ENCODE results near the gene TPP2. TPM values are rescaled to one million over a fixed set of nuclear protein-coding genes. Genes with fewer than 3 reads are reported as not detected.

Gene TPP2
- total RNA-seq, 1 donor from 2014 or later = 40.5 TPM

GRCh38 chr13:102692491-102692826 lies 95.7 kb downstream of the TPP2 start:
- DNase-seq (ENCODE audit: low read depth, low spot score) = no peak

GRCh38 chr13:102693250-102693649 lies 96.5 kb downstream of the TPP2 start:
- no peak for DNase-seq (ENCODE audit: low read depth, low spot score)

- DNase-seq (ENCODE audit: low read depth, low spot score) = no peak
Measured at GRCh38 chr13:102693776-102694175, 97.0 kb downstream of the TPP2 start.

GRCh38 chr13:102694937-102695336 lies 98.2 kb downstream of the TPP2 start, which contains the start of gene METTL21C:
Gene METTL21C, minus strand, starts transcription at chr13:102695044. Its CDS starts 546 bp downstream, at chr13:102694498.
- DNase-seq (ENCODE audit: low read depth, low spot score) = no peak

DNA sequence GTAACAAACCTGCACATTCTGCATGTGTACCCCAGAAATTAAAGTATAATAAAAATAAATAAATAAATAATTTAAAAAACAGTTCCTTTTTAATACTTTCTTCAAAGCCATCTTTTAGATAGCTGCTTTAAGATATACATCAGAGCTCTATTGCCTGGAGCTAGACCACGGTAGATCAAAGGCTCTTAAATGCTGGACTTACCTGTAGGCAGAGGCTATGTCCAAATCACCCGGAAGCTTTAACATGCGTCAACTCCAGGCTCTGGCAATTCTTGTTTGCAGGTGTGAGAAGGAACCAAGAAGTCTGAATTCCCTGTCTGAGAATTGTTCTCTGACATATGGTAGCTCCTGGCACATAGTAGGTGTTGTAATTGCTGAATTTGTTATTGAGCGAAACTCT lies 99.7 kb downstream of the TPP2 start:
- no peak for DNase-seq (ENCODE audit: low read depth, low spot score)

- no peak for DNase-seq (ENCODE audit: low read depth, low spot score)
Measured at GRCh38 chr13:102697264-102697663, 100.5 kb downstream of the TPP2 start.

DNA sequence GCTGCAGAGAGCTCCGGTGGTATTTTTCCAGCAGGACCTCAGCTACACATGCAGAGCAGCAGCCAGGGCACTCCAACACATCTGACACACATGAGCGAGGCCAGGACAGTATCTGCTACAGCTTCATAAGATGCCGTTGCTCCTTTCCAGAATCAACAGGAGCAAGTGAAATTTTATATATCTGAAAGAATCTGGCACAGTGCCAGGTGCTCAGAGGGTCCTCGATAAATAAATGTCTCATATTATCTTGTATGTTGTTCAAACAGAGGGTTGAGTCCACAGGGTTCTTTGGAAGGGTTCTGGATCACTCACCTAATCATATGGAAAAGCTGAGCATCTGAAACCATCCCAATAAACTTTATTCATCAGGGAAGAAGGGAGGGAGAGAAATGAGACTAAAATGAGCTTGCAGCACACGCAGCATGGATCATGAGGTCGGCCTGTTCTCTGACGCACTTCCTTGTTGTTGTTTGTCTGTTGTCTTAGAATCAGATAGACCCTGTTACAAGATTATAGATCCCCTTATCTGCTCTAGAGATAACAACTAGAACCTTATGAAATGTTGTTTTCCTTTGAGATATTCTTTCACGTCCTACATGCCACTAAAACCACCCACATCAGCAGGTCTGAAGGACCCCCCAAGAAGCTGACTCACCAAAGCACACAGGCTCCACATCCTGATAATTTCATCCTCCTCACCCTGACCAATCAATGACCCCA lies 101.3 kb downstream of the TPP2 start:
- no peak for DNase-seq (ENCODE audit: low read depth, low spot score)

- no peak for DNase-seq (ENCODE audit: low read depth, low spot score)
Measured at GRCh38 chr13:102698649-102698980, 101.8 kb downstream of the TPP2 start.

GRCh38 chr13:102699504-102699903 lies 102.7 kb downstream of the TPP2 start:
- no peak for DNase-seq (ENCODE audit: low read depth, low spot score)

DNA sequence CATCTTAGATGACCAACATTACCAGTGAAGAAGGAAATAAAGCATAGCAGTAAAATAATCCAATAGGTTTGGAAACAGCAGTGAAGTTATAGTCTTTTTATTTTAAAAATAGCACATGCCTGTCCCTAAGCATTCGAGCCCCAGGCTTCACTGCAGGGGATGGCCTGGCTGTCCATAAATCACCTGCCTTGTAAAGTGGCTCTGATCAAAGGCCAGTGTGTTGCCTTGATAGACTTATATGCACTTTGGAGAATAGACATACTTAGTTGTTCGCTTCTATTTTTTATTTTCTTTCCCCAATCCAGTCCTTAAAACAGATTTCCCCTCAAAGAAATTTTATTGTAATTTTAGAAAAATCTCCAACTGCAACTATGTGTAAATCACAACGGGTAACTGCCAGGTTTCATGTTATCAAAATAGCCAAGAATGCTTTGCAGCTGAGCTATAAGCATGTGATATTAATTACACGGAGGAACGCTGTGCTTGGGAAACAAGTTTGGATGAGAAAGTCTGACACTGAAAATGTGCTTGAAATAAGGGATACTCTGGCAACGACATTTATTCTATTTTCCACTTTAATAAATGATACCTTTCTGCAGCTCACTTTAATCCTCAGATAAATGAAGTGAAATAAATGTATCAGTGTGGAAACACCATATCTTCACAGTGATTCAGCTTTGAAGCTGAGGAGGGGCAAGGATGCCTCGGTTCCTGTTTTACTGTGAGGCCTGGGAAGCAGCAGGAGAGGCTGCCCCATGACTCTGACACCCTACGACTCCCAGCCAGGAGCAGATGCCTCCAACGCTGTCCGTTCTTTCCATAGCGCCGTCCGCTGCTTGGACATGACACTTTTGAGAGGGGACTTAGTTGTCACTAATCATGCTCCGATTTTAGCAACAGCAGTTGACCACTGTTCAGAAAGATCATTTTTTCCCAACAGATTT lies 103.6 kb downstream of the TPP2 start:
- DNase-seq (ENCODE audit: low read depth, low spot score) = no peak

DNA sequence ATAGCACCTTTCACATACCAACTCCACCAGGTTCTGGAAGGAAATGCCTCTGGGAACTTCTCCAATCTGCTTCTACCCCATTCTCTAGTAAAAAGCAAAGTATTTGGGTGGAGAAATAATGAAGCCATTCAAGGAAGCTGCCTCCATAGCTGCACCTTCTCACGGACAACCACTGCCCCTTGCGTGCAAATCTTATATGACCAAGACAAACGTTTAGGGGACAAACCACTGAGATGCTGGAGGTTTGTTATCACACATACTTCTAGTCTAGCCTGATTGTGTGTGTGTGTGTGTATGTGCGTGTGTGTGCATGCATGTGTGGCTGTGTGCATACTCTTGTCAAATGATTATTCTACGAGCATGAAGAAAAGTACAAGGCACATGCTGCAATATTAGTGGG lies 104.5 kb downstream of the TPP2 start:
- DNase-seq (ENCODE audit: low read depth, low spot score) = no peak

DNA sequence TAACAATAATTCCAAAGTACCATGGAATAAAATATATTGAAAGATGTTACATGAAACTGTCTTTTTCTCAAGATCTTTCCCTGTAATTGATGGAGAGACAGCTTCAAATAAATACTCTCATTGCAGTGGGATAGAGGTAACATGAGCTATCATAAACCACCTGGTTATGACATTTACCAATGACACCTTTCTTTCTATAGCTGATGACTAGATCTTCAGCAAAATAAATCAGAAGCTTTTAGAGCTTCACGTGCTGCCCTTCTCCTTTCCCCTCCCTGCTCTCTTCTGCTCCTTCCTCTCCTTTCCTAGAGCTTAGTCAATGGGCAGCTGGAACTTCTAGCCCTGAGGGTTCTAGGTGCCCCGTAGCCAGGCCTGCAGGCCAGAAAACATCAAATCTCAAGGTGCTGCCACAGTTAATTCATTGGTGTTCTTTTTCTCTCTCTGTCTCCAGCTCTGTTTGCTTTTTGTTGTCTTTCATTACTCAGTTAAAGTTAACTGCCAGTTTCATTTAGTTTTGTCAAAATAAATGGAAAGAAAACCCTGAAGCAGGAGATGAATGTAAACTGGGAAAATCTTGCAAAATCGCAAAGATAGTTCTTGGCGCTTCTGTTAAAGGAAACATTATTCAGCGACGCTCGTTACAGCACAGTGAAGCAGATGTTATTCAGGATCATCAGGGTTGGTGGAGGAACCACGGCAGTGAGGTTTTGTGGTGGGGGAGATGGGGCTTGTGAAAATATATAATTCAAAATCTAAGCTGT lies 106.4 kb downstream of the TPP2 start:
- no peak for DNase-seq (ENCODE audit: low read depth, low spot score)

- DNase-seq (ENCODE audit: low read depth, low spot score) = peak; percentile 27
Measured at GRCh38 chr13:102703726-102704035, 106.9 kb downstream of the TPP2 start.

GRCh38 chr13:102704238-102705058 lies 107.7 kb downstream of the TPP2 start:
- DNase-seq (ENCODE audit: low read depth, low spot score) = no peak

GRCh38 chr13:102707467-102707866 lies 110.7 kb downstream of the TPP2 start:
- DNase-seq (ENCODE audit: low read depth, low spot score) = peak; percentile 88

- DNase-seq (ENCODE audit: low read depth, low spot score) = no peak
Measured at GRCh38 chr13:102708211-102708610, 111.4 kb downstream of the TPP2 start.

GRCh38 chr13:102708991-102709390 lies 112.2 kb downstream of the TPP2 start:
- no peak for DNase-seq (ENCODE audit: low read depth, low spot score)

DNA sequence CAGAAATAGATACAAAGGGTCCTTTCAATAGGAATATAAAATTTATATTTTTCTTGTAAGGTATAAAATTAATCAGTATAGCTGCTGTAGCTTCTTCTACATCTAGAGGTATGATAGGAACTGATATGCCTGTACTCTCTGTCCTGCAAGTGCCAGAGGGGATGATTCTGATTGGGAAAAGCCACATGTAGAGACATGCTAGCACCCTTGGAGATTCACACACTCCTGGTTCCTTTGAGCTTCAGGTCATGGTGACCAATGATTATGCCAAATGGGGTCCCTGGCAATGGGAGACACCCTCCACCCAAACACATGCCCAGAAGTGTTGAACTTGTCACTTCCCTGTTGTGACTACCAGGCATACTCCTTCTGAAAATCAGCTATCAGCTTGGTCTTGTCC lies 112.8 kb downstream of the TPP2 start:
- DNase-seq (ENCODE audit: low read depth, low spot score) = no peak

DNA sequence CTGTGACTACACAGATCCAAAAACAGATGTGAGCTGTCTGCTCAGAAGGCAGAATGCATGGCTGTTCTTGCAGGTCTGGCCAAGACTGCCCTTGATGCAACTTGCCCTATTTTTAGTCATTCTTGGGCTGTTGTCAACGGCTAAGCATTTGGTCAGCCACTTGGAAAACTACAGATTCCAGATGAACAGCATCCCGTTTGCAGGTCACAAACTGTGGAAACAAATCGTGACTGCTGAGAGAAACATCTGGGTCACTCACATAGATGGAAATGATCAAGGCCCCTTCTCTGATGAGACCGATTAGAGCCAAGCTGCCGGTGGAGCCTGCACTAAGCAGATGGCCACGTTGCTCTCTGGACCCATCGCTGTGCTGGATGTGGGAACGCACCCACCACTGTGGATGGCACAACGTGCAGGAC lies 113.5 kb downstream of the TPP2 start:
- no peak for DNase-seq (ENCODE audit: low read depth, low spot score)

DNA sequence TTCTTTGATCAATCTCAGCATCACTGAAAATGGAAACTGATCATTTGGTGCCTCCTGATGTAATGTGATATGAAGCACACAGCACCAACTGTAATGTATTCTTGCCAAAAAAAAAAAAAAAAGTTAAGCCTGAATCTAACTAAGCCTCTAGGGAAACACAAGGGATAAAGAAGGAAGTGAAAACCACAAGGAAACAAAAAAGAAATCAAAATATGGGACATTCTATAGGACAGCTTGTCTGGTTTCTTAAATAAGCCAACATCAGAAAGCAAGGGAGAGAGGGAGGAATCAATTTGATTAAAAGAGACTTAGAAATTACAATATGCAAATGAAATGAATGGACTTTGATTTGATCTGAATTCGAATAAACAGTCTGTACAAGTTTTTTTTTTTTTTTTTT lies 118.7 kb downstream of the TPP2 start:
- DNase-seq (ENCODE audit: low read depth, low spot score) = no peak

GRCh38 chr13:102718746-102719145 lies 122.0 kb downstream of the TPP2 start:
- DNase-seq (ENCODE audit: low read depth, low spot score) = no peak
